Activated CD4-positive, alpha-beta T cell treated with anti-CD3 and anti-CD28 coated beads for 36 hours (primary cell): Measurements from ENCODE around the gene TADA2B. TPM values are rescaled to one million over a fixed set of nuclear protein-coding genes. Genes with fewer than 3 reads are reported as not detected.

Experiments
- ATAC-seq: fragments of 200-7000 bp; cut with Tn5 transposase; one replicate; pipeline ENCODE4 v1.10.0; 2021; ENCODE audit warnings: mild to moderate bottlenecking, moderate library complexity
- CTCF ChIA-PET: fragments of 350-600 bp; sonication (Branson Sonifier 250); formaldehyde crosslinking; loops from one replicate; lab custom pipeline; 2021; ENCODE audit warnings: antibody characterized with exemption; lab: Charles Lee
- POLR2A ChIA-PET: fragments of 350-600 bp; sonication (Branson Sonifier 250); formaldehyde crosslinking; loops from one replicate; lab custom pipeline; 2021; ENCODE audit warnings: antibody characterized with exemption, inconsistent platforms; lab: Charles Lee
- DNase-seq: peaks from one replicate; pipeline ENCODE4 v3.0.0-alpha.2; 2020
- H3K27ac Mint-ChIP-seq: one replicate; pipeline ENCODE4 v1.8.0; 2021; ENCODE audit warnings: mixed read lengths
- H3K27me3 Mint-ChIP-seq: one replicate; pipeline ENCODE4 v1.8.0; 2021; ENCODE audit warnings: mixed read lengths
- H3K36me3 Mint-ChIP-seq: one replicate; pipeline ENCODE4 v1.8.0; 2021; ENCODE audit warnings: low read depth, mixed read lengths
- H3K4me1 Mint-ChIP-seq: one replicate; pipeline ENCODE4 v1.8.0; 2021; ENCODE audit warnings: mixed read lengths
- H3K4me3 Mint-ChIP-seq: one replicate; pipeline ENCODE4 v1.8.0; 2021; ENCODE audit warnings: mild to moderate bottlenecking, moderate library complexity, mixed read lengths
- H3K9me3 Mint-ChIP-seq: one replicate; pipeline ENCODE4 v1.8.0; 2021; ENCODE audit warnings: low read depth, mixed read lengths
- intact Hi-C, 2 experiments: fragments of 100-400 bp; cut with DNase I in 1 of 2; cut with micrococcal nuclease in 1 of 2; formaldehyde crosslinking; loops; one replicate each; pipeline versions ENCODE4 v1.14.2 to v1.15.1; 2022 to 2024; cut with DNase I, micrococcal nuclease
- total RNA-seq, 2 experiments: library from RNA; stranded (reverse); gene quantifications; one replicate each; pipeline ENCODE4 v1.2.3, GENCODE V29; 2021

TADA2B gene, protein sequence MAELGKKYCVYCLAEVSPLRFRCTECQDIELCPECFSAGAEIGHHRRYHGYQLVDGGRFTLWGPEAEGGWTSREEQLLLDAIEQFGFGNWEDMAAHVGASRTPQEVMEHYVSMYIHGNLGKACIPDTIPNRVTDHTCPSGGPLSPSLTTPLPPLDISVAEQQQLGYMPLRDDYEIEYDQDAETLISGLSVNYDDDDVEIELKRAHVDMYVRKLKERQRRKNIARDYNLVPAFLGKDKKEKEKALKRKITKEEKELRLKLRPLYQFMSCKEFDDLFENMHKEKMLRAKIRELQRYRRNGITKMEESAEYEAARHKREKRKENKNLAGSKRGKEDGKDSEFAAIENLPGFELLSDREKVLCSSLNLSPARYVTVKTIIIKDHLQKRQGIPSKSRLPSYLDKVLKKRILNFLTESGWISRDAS
- 10 to 100 TPM in 1 of 2 experiments, 1 to 10 TPM in 1; 9.0 to 10.6 TPM for total RNA-seq

- Mint-ChIP-seq H3K27ac (peak within 1 kb of the TSS; percentile 77), H3K4me1 (peaks cover 46% of the 10 kb centered on the region), H3K27me3 (peaks cover 3% of the 10 kb centered on the region), H3K36me3 (no peaks in the 10 kb centered on the region), H3K4me3 (peak within 1 kb of the TSS; percentile 86), H3K9me3 (no peaks in the 10 kb centered on the region)
- ChIA-PET CTCF (interaction anchor here (0.5 to 8.9 kb wide), 20 partner anchors 9 to 369 kb away, joined by 3 to 126 read pairs (median 4); partner anchors contain the start of gene GRPEL1), POLR2A (interaction anchor here (0.6 to 2.6 kb wide), 3 partner anchors 11 to 135 kb away, joined by 3 to 12 read pairs (median 3); partner anchors contain the start of gene GRPEL1)
- ATAC-seq, result peak; percentile 47
- intact Hi-C loops, result loop anchor here (1.0 to 10.0 kb wide), 10 partner anchors 25 to 403 kb away; partner anchors contain the start of genes GRPEL1 (in 2 of the 2), BLOC1S4 (in 1 of the 2), KIAA0232 (in 1 of the 2) and MRFAP1 (in 1 of the 2)
- peak; percentile 70 for DNase-seq
Measured at GRCh38 chr4:7043284-7044136, at the start of gene TADA2B. Gene TADA2B (plus strand): TSS chr4:7043372. CDS start chr4:7043580, 208 bp downstream.

- no peaks in the 10 kb centered on the region for H3K27me3 Mint-ChIP-seq
- no peak overlapping the region for H3K4me3 Mint-ChIP-seq
- no peaks in the 10 kb centered on the region for H3K9me3 Mint-ChIP-seq
- no peak overlapping the region for H3K27ac Mint-ChIP-seq
- CTCF ChIA-PET, result no interaction called here
- POLR2A ChIA-PET, result no interaction called here
- intact Hi-C loops, result no loop called here
- DNase-seq (no peak), ATAC-seq (no peak)
- H3K4me1 Mint-ChIP-seq, result peaks cover 11% of the 10 kb centered on the region
- H3K36me3 Mint-ChIP-seq, result peaks cover 44% of the 10 kb centered on the region
Measured at GRCh38 chr4:6996481-6996880, 46.7 kb upstream of the TADA2B start.

- H3K36me3 Mint-ChIP-seq, result peaks cover 46% of the 10 kb centered on the region
- ChIA-PET CTCF (interaction anchor here (0.5 to 1.2 kb wide), 4 partner anchors 11 to 1207 kb away, joined by 3 to 4 read pairs (median 4); no protein-coding TSS in a partner anchor), POLR2A (no interaction called here)
- no peaks in the 10 kb centered on the region for H3K9me3 Mint-ChIP-seq
- no peak overlapping the region for H3K4me3 Mint-ChIP-seq
- no peaks in the 10 kb centered on the region for H3K27me3 Mint-ChIP-seq
- ATAC-seq, result peak; percentile 92
- peak overlapping the region; percentile 68 for H3K27ac Mint-ChIP-seq
- intact Hi-C loops, result no loop called here
- H3K4me1 Mint-ChIP-seq, result peaks cover 10% of the 10 kb centered on the region
- DNase-seq, result peak; percentile 49
Measured at GRCh38 chr4:6999172-7000086, 43.7 kb upstream of the TADA2B start.

GRCh38 chr4:7000421-7001176 lies 42.6 kb upstream of the TADA2B start:
- ChIA-PET POLR2A (no interaction called here), CTCF (interaction anchor here (0.5 to 0.7 kb wide), 3 partner anchors 30 to 296 kb away, joined by 3 read pairs; no protein-coding TSS in a partner anchor)
- H3K9me3 Mint-ChIP-seq, result no peaks in the 10 kb centered on the region
- intact Hi-C loops, result no loop called here
- no peak overlapping the region for H3K4me3 Mint-ChIP-seq
- peak overlapping the region; percentile 23 for H3K27ac Mint-ChIP-seq
- DNase-seq (no peak), ATAC-seq (no peak)
- peaks cover 10% of the 10 kb centered on the region for H3K4me1 Mint-ChIP-seq
- H3K27me3 Mint-ChIP-seq, result no peaks in the 10 kb centered on the region
- H3K36me3 Mint-ChIP-seq, result peaks cover 41% of the 10 kb centered on the region

GRCh38 chr4:7001271-7001670 lies 41.9 kb upstream of the TADA2B start:
- Mint-ChIP-seq H3K4me1 (peaks cover 10% of the 10 kb centered on the region), H3K4me3 (no peak overlapping the region), H3K9me3 (no peaks in the 10 kb centered on the region), H3K36me3 (peaks cover 41% of the 10 kb centered on the region), H3K27ac (peak overlapping the region; percentile 19), H3K27me3 (no peaks in the 10 kb centered on the region)
- ChIA-PET CTCF (interaction anchor here (0.6 to 0.7 kb wide), 2 partner anchors 29 to 297 kb away, joined by 3 read pairs; no protein-coding TSS in a partner anchor), POLR2A (no interaction called here)
- ATAC-seq, result no peak
- DNase-seq, result no peak
- intact Hi-C loops, result no loop called here

DNA sequence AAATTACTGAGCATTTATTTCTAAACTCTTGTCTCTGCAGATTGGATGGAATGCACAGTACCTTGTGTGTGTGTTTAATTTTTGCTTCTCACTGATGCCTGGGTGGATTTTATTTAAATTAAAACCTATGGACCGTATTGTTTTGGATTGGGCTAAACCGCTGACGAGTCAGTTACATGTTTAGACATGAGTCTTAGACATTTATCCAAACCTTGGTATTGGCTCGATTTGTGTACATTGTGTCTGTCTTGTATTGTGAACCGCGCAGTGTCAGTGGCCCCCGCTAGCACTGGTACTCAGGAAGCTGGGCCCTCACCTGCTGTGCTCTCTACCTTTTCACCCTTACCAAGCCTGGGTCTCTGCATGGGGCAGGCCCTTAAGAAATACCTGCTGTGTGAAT lies 40.8 kb upstream of the TADA2B start:
- H3K4me1 Mint-ChIP-seq, result peaks cover 10% of the 10 kb centered on the region
- POLR2A ChIA-PET, result no interaction called here
- H3K27ac Mint-ChIP-seq, result no peak overlapping the region
- no peaks in the 10 kb centered on the region for H3K27me3 Mint-ChIP-seq
- DNase-seq (no peak), ATAC-seq (no peak)
- H3K9me3 Mint-ChIP-seq, result no peaks in the 10 kb centered on the region
- CTCF ChIA-PET, result no interaction called here
- no peak overlapping the region for H3K4me3 Mint-ChIP-seq
- intact Hi-C loops, result no loop called here
- H3K36me3 Mint-ChIP-seq, result peaks cover 40% of the 10 kb centered on the region

GRCh38 chr4:7003176-7003878 lies 39.8 kb upstream of the TADA2B start:
- no peaks in the 10 kb centered on the region for H3K27me3 Mint-ChIP-seq
- intact Hi-C loops, result no loop called here
- H3K27ac Mint-ChIP-seq, result no peak overlapping the region
- POLR2A ChIA-PET, result no interaction called here
- CTCF ChIA-PET, result no interaction called here
- no peak for DNase-seq
- H3K4me1 Mint-ChIP-seq, result peaks cover 10% of the 10 kb centered on the region
- no peaks in the 10 kb centered on the region for H3K9me3 Mint-ChIP-seq
- ATAC-seq, result no peak
- peaks cover 40% of the 10 kb centered on the region for H3K36me3 Mint-ChIP-seq
- no peak overlapping the region for H3K4me3 Mint-ChIP-seq

GRCh38 chr4:7003879-7004240 lies 39.3 kb upstream of the TADA2B start:
- intact Hi-C loops, result no loop called here
- no peak for DNase-seq
- H3K9me3 Mint-ChIP-seq, result no peaks in the 10 kb centered on the region
- no peak for ATAC-seq
- peaks cover 40% of the 10 kb centered on the region for H3K36me3 Mint-ChIP-seq
- no peak overlapping the region for H3K4me3 Mint-ChIP-seq
- CTCF ChIA-PET, result no interaction called here
- POLR2A ChIA-PET, result no interaction called here
- no peak overlapping the region for H3K27ac Mint-ChIP-seq
- H3K4me1 Mint-ChIP-seq, result peaks cover 8% of the 10 kb centered on the region
- no peaks in the 10 kb centered on the region for H3K27me3 Mint-ChIP-seq

DNA sequence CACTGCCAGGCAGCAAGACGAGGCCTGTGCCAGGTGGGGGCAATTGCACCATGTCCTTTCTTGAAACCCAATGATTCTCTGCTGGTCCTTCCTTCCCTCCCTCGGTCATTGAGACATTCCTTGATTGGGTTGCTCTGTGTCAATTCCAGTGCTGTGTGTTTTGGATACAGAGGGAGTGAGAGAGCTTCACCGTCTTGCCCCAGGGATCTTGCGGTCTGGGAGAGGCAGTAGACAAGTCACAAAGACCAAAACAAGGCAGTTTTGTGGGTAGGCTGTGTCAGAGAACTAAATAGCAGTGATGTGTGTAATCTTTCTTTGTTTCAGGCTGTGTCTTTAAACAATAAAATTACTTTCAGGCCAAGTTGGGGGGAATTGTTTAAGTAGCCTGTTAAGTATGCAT lies 38.8 kb upstream of the TADA2B start:
- DNase-seq (no peak), ATAC-seq (no peak)
- no peak overlapping the region for H3K4me3 Mint-ChIP-seq
- ChIA-PET POLR2A (no interaction called here), CTCF (no interaction called here)
- peaks cover 38% of the 10 kb centered on the region for H3K36me3 Mint-ChIP-seq
- intact Hi-C loops, result no loop called here
- H3K27me3 Mint-ChIP-seq, result no peaks in the 10 kb centered on the region
- no peak overlapping the region for H3K27ac Mint-ChIP-seq
- H3K9me3 Mint-ChIP-seq, result no peaks in the 10 kb centered on the region
- H3K4me1 Mint-ChIP-seq, result peaks cover 3% of the 10 kb centered on the region

GRCh38 chr4:7005571-7005970 lies 37.6 kb upstream of the TADA2B start:
- ChIA-PET CTCF (no interaction called here), POLR2A (no interaction called here)
- no peak for DNase-seq
- Mint-ChIP-seq H3K4me3 (no peak overlapping the region), H3K4me1 (no peaks in the 10 kb centered on the region), H3K27ac (no peak overlapping the region), H3K36me3 (peaks cover 41% of the 10 kb centered on the region), H3K27me3 (no peaks in the 10 kb centered on the region), H3K9me3 (no peaks in the 10 kb centered on the region)
- ATAC-seq, result no peak
- intact Hi-C loops, result no loop called here
